ENCODE measurements around the gene CRNN.
A peak's percentile ranks its signal among the peaks of the same experiment; 100 is the strongest.

The CRNN gene

DNA sequence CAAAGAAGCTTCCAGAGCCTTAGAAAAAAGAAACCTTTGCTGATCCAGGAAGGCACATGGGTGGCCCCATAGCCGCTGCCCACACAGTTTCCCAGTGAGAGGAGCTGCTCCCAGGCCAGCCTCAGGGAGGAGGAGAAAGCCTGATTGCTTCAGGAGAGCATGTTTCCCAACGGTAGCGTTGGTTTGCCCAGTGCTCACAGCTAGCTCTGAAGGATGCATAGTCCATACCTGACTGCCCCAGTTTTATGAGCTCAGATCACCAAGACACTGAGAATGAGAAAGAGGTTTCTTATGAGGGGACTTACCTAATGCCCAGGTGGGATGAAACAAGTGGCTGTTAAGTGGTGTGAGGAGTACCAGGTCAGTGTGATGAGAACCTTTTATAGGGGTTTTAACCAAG lies at the start of gene CRNN:
TSS of gene CRNN (minus strand) at position 355 of the 400 bp plus-strand sequence. CDS start 2,030 bp downstream, outside the sequence.
- no peak for DNase-seq

DNA sequence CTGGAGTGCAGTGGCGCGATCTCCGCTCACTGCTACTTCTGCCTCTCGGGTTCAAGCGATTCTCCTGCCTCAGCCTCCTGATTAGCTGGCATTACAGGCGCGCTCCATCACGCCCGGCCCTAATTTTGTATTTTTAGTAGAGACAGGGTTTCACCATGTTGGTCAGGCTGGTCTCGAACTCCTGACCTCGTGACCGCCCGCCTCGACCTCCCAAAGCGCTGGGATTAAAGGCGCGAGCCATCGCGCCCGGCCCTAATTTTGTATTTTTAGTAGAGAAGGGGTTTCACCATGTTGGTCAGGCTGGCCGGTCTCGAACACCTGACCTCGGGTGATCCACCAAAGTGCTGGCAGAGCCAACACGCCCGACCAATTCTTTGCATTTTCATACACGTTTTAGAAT lies 48.6 kb upstream of the CRNN start:
- DNase-seq, result no peak

GRCh38 chr1:152461544-152461943 lies 47.5 kb upstream of the CRNN start:
- DNase-seq, result no peak

- DNase-seq, result no peak
These were observed 46.5 kb upstream of the CRNN start for GRCh38 chr1:152460529-152460899.

GRCh38 chr1:152459596-152460528 lies 45.8 kb upstream of the CRNN start:
- no peak for DNase-seq

DNA sequence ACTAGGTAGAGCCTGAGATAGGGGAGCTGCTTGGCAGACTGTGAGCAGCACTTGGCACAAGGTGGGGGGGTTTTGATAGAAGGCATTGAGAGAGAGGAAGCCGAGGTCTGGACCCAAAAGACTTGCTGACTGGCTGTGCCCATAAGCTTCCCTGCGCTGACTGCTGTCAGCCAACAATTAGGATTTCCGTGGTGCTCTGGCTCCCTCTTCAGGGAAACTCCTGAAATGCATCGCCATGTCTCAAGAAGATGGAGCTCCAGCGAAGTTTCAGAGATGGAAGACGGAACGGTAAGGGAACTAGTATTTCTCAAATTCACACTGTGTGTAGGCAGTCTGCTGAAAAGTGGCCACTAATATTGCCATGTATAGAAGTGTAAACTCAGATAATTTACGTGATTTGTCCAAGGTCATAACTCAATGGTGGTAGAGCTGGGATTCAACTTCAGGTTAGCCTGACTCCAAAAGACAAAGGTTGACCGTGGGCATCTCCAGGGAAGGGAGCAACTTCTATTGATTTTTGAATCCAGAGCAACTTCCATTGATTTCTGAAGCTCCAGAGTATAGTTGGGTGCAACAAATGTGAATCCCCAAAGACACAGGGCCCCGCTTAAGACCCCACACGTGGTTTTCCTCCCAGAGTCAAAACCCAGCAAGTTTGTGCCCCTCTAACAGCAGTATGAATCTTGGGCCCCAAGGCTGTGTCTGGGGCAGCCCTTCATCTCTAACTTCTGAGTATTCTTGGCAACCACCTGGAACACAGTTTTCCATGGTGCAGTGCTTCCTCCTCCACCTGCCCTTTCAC lies 44.5 kb upstream of the CRNN start:
- DNase-seq, result peak; percentile 28

DNA sequence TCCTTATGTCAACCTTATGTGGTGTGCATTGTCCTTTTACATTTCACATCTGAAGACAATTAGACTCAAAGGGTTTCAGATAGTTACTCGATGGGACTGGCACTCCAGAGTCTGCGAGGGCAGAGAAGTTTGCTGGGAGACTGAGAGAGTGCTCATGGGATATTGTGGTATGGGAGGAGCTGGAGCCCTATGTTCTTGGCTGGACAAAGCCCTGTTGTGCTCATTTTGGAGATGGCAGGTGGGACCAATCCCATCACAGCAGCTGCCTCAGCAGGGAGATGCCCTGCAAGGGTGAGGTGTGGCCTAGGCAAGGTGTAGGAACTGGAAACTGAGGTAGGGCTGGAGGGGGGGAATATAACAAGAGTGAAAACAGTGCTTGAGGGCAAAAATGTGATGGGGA lies 43.5 kb upstream of the CRNN start:
- no peak for DNase-seq

DNA sequence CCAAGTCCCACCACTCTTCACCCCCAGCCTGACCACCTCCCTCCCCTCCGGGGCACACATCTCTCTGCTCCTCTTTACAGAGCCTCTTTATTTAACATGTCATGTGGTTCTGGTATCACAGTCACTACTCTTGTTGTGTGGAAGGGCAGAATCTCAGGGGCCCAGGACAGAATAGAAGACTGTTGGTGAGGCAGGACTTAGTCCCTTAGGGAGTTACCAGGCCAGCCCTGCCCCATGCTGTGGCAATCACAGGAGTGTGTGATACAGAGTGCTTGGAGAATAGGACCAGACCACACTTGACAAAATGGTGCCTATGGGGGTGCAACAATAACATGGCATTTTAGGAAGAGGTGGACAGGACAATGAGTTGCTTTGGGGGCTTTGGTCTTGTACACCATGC lies 43.0 kb upstream of the CRNN start:
- no peak for DNase-seq

GRCh38 chr1:152451254-152451653 lies 37.2 kb upstream of the CRNN start:
- DNase-seq, result no peak

- no peak for DNase-seq
These were observed 35.6 kb upstream of the CRNN start for GRCh38 chr1:152449661-152450060.

GRCh38 chr1:152448496-152448895 lies 34.4 kb upstream of the CRNN start:
- no peak for DNase-seq

DNA sequence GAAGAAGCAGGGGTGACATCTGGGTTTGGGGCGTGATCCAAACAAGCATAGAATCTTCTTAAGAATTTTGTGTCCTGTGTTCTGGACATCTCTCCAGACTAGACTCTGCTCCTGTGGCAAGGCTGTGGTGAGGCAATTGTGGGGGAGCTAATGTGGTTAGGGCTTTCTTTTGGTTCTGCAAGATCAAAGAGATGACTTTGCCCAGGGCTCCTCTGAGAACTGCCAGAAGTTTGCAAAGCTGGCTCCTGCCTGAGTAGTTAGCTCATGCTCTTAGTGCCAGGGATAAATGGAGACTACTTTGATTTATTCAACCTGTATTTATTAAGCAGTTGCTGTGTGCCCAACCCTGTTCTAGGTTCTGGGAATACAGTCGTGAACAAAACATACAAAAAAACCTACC lies 34.0 kb upstream of the CRNN start:
- DNase-seq, result no peak

DNA sequence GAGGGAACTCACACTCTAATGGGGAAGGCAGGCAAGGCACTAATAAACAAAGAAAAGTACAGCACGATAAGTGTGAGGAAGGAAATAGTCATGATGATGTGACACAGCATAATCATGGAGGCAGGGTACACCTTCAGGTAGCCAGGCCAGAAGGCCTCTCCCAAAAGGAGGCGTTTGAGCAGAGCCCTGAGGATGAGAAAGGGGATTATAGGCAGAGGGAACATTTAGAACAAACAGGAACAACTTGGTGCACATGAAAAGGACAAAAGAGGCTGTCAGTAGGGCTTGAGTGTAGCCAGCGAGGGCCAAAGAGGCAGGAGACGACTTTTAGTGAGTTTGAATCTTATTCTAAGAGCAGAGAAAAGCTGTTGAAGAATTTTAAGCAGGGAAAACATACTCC lies 33.4 kb upstream of the CRNN start:
- no peak for DNase-seq

- DNase-seq, result no peak
These were observed 30.0 kb upstream of the CRNN start for GRCh38 chr1:152444045-152444444.

GRCh38 chr1:152442765-152443164 lies 28.7 kb upstream of the CRNN start:
- no peak for DNase-seq

GRCh38 chr1:152442301-152442700 lies 28.2 kb upstream of the CRNN start:
- no peak for DNase-seq

DNA sequence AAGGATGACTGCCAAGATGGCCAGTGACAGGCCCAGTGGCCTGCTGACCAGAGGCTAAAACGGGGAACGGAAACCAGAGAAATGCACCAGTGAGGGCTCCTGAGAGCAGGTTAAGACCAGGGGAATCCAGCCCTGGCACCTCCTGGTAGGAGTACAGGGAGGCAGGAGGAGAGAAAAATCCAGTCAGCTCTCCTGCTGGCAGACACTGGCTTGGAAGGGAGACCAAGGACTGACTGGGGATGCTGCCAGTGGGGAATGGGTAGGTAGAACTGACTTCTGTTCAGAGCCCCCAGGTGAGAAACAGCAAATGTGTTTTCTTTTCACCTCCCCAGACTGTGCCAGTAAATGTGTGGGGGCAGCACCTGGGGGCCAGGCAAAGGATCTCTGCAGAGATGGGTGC lies 27.7 kb upstream of the CRNN start:
- DNase-seq, result no peak

- DNase-seq, result peak; percentile 5
These were observed 26.8 kb upstream of the CRNN start for GRCh38 chr1:152440635-152441471.

GRCh38 chr1:152436593-152437496 lies 22.8 kb upstream of the CRNN start:
- DNase-seq, result no peak

DNA sequence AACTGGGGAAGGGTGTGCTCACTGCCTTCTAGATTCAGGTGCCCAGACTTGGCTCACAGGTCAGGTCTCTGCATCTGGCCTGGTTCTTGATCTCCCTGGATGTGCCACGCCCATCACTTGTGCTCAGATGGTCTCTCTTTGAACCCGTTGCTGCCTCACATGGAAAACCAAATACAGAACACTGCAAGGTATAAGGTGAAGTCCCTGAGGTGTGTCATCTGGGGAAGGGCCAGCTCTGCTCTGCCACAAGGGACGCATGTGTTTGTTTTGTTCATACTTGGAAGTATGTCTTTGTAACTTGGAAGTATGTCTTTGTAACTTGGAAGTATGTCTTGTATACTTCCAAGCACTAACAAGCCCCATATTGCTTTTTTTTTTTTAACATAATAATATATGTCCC lies 13.4 kb upstream of the CRNN start:
- no peak for DNase-seq

DNA sequence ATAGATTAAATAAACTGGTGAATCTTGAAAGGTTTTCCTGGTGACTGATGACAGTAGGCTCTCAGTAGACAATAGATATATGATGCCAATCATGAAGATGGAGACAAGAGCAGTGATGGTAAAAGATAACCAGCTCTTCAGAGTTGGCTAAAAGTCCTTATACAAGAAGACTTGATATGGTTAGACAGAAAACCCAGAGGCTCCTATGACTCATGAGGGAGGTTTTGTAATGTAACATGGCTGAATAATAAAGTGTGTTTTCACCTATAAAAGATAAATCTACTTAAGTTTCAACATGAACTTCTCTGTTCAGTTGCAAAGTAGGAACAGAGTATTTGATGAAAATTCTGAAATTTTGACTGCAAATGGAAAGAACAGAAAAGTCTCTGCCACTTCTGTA lies 12.7 kb upstream of the CRNN start:
- DNase-seq, result no peak

DNA sequence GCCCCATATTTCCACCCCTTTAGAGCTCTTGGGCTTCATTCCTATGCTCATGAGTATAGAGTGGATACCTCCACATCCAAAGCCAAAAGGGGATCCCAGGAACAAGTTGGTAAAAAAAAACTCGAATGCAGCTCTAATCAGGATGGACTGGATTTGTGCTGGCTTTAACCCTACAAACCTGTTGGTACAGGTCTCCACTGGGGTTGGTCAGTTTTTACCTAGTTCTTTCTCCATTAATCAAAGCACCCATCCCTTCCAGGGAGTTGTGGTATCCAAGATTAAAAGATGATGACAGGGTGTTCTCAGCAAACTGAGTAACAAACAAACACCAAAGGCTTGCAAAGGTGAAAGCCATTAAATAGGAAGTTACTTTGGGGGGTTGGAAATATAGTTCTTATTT lies 5.9 kb upstream of the CRNN start:
- DNase-seq, result no peak
